Measurements from ENCODE around the gene ETV5. TPM values are rescaled to one million over a fixed set of nuclear protein-coding genes. Genes with fewer than 3 reads are reported as not detected.

ETV5 gene
- total and polyA plus RNA-seq, 9 of the 15 experiments (the other 6 are each of a cell fraction or from before 2014, with no cell fraction given): 9.2 to 25.9 (median 15.9) TPM

- no peak for TF ChIP-seq PREB (CRISPR knock-in tag; IDR thresholded peaks at IDR 0.05)
- peak; percentile 61; the same call in 1 of the 2 replicates for TF ChIP-seq PKNOX1 (IDR thresholded peaks at IDR 0.05)
- TF ChIP-seq BHLHE40 (IDR thresholded peaks at IDR 0.05; ENCODE audit: low read length): no peak
- TF ChIP-seq PTBP1 (IDR thresholded peaks at IDR 0.05; ENCODE audit: low read depth, low read length): no peak
- TF ChIP-seq GATA2 (CRISPR knock-in tag; IDR thresholded peaks at IDR 0.05): no peak
- TF ChIP-seq ESRRA (IDR thresholded peaks at IDR 0.05; ENCODE audit: borderline replicate concordance, low read depth): no peak
- TF ChIP-seq SIN3B (IDR thresholded peaks at IDR 0.05; ENCODE audit: low read depth): no peak
- TF ChIP-seq ZBTB33 (CRISPR knock-in tag; IDR thresholded peaks at IDR 0.05): peak; percentile 57; the same call in 1 of the 2 replicates
Observed at GRCh38 chr3:186097663-186098451, 11.0 kb downstream of the ETV5 start (continued).

Data from K562 (cell line).